NOMO-1 treated with dmso at 0.1 percent for 144 hours (cell line): Measurements from ENCODE around the gene ADORA2A.

Experiments used
- DNase-seq: peaks from one replicate; lab custom pipeline; 2025; ENCODE audit not compliant: unreplicated experiment; lab: John Stamatoyannopoulos, UW

ADORA2A gene

GRCh38 chr22:24445481-24446259, 18.3 kb downstream of the ADORA2A start:
- no peak for DNase-seq

GRCh38 chr22:24446260-24446611, 18.8 kb downstream of the ADORA2A start:
- DNase-seq, result no peak

GRCh38 chr22:24450610-24451009, 23.2 kb downstream of the ADORA2A start:
- no peak for DNase-seq

- DNase-seq, result no peak
Observed at GRCh38 chr22:24451162-24451561, 23.8 kb downstream of the ADORA2A start.

- DNase-seq, result no peak
Observed at GRCh38 chr22:24453853-24454252, 26.5 kb downstream of the ADORA2A start.

- no peak for DNase-seq
Observed at GRCh38 chr22:24455039-24455438, 27.6 kb downstream of the ADORA2A start.

- no peak for DNase-seq
Observed at GRCh38 chr22:24455751-24456426, 28.5 kb downstream of the ADORA2A start.

- DNase-seq, result no peak
Observed at GRCh38 chr22:24457894-24458420, 30.6 kb downstream of the ADORA2A start.

GRCh38 chr22:24459911-24460310, 32.5 kb downstream of the ADORA2A start:
- DNase-seq, result no peak

- no peak for DNase-seq
Observed at GRCh38 chr22:24460418-24461089, 33.2 kb downstream of the ADORA2A start.

GRCh38 chr22:24463071-24463760, 35.8 kb downstream of the ADORA2A start:
- peak; percentile 45 for DNase-seq

GRCh38 chr22:24465566-24465965, 38.2 kb downstream of the ADORA2A start:
- DNase-seq, result no peak

- DNase-seq, result no peak
Observed at GRCh38 chr22:24465975-24466374, 38.6 kb downstream of the ADORA2A start.

GRCh38 chr22:24466716-24467328, 39.4 kb downstream of the ADORA2A start:
- DNase-seq, result peak; percentile 65

- DNase-seq, result no peak
Observed at GRCh38 chr22:24467340-24467739, 39.9 kb downstream of the ADORA2A start.

GRCh38 chr22:24471570-24471969, 44.2 kb downstream of the ADORA2A start:
- DNase-seq, result no peak

- peak; percentile 84 for DNase-seq
Observed at GRCh38 chr22:24473284-24473683, 45.9 kb downstream of the ADORA2A start.

GRCh38 chr22:24474221-24474620, 46.8 kb downstream of the ADORA2A start:
- DNase-seq, result no peak

GRCh38 chr22:24474649-24475255, 47.4 kb downstream of the ADORA2A start:
- no peak for DNase-seq

- no peak for DNase-seq
Observed at GRCh38 chr22:24481641-24482040, 54.2 kb downstream of the ADORA2A start.
